Muscle of leg (tissue), 11 donors: ENCODE data around the gene ATP2B2. TPM values are rescaled to one million over a fixed set of nuclear protein-coding genes. Genes with fewer than 3 reads are reported as not detected.

Source experiments
- DNase-seq: peaks from one replicate; pipeline ENCODE4 v3.0.0; 2013
- H3K27ac ChIP-seq: one replicate; pipeline ENCODE4 v1.5.1; 2013; ENCODE audit warnings: mild to moderate bottlenecking, low read length, control low read depth
- H3K27me3 ChIP-seq: one replicate; pipeline ENCODE4 v1.6.1; 2013; ENCODE audit warnings: low read length; ENCODE audit not compliant: control insufficient read depth, insufficient read depth
- H3K36me3 ChIP-seq: one replicate; pipeline ENCODE4 v1.6.1; 2013; ENCODE audit warnings: low read length; ENCODE audit not compliant: control insufficient read depth, insufficient read depth
- H3K4me1 ChIP-seq: one replicate; pipeline ENCODE4 v1.6.1; 2013; ENCODE audit warnings: low read length; ENCODE audit not compliant: control insufficient read depth, insufficient read depth
- H3K4me3 ChIP-seq: one replicate; pipeline ENCODE4 v1.5.1; 2013; ENCODE audit warnings: low read length, control low read depth
- H3K9me3 ChIP-seq: replicated peaks from 2 replicates; pipeline ENCODE4 v1.6.1; 2013; ENCODE audit warnings: low read depth, low read length; ENCODE audit not compliant: control insufficient read depth
- WGBS: methylation state at CpG from one replicate; pipeline ENCODE4 v1.1.5; 2013; ENCODE audit warnings: missing lambda C conversion rate; ENCODE audit not compliant: insufficient coverage; 5-methylcytosine and 5-hydroxymethylcytosine counted together
- polyA plus RNA-seq, 8 donors: library from polyadenylated mRNA; unstranded; fragments of 120-200 nt; gene quantifications; one replicate each; pipeline versions ENCODE4 v1.2.1 to v1.2.3, GENCODE V29; 2013; ENCODE audit warnings: inconsistent platforms in 1 of 8, low replicate concordance in 1 of 8; ENCODE audit not compliant: insufficient read length in 8 of 8, insufficient read depth in 1 of 8
- total RNA-seq: library from RNA; stranded (reverse); fragments of 120-200 nt; gene quantifications from one replicate; pipeline ENCODE4 v1.2.4, GENCODE V29; 2013

Gene ATP2B2
- total and polyA plus RNA-seq, 9 donors = 0.39 to 6.9 (median 3.6) TPM

DNA sequence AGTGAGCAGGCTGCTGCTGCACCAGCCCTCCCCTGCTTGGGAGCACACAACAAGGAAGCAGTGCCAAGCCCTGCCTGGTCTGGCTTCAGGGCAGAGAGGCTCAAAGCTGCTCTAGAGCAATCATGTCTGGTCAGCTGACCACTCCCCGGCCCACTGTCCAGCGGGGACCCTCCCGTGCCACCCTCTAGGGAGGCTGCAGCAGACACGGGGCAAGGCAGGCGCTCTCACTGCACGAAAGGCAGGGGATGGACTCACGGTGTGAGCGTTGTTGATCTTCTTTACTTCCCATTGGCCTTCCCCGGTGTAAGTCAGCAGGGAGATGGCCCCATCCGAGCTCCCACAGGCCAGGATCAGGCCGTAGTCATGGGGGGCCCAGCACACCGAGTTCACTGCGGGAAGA lies 193.7 kb downstream of the ATP2B2 start:
- WGBS = 88% methylated on average over 8 of the region's 13 CpGs

GRCh38 chr3:10310578-10310977 lies 194.8 kb downstream of the ATP2B2 start:
- no peak overlapping the region for H3K4me3 ChIP-seq
- no peak for DNase-seq
- H3K27me3 ChIP-seq = no peaks in the 10 kb centered on the region
- H3K27ac ChIP-seq = no peak overlapping the region
- WGBS = no CpG with 5 or more reads among the region's 2 CpGs
- H3K36me3 ChIP-seq = peaks cover 74% of the 10 kb centered on the region
- H3K9me3 ChIP-seq = no peaks in the 10 kb centered on the region
- H3K4me1 ChIP-seq = no peaks in the 10 kb centered on the region

More for the DNA sequence above, 193.7 kb downstream of the ATP2B2 start:
- H3K36me3 ChIP-seq = peaks cover 73% of the 10 kb centered on the region
- no peaks in the 10 kb centered on the region for H3K9me3 ChIP-seq
- H3K4me1 ChIP-seq = no peaks in the 10 kb centered on the region
- no peak overlapping the region for H3K27ac ChIP-seq
- no peaks in the 10 kb centered on the region for H3K27me3 ChIP-seq
- no peak for DNase-seq
- no peak overlapping the region for H3K4me3 ChIP-seq

GRCh38 chr3:10309736-10310135 lies 195.7 kb downstream of the ATP2B2 start:
- 45% methylated on average over 3 of the region's 4 CpGs for WGBS
- no peak for DNase-seq
- no peaks in the 10 kb centered on the region for H3K27me3 ChIP-seq
- peaks cover 75% of the 10 kb centered on the region for H3K36me3 ChIP-seq
- no peaks in the 10 kb centered on the region for H3K4me1 ChIP-seq
- no peak overlapping the region for H3K27ac ChIP-seq
- no peaks in the 10 kb centered on the region for H3K9me3 ChIP-seq
- no peak overlapping the region for H3K4me3 ChIP-seq

DNA sequence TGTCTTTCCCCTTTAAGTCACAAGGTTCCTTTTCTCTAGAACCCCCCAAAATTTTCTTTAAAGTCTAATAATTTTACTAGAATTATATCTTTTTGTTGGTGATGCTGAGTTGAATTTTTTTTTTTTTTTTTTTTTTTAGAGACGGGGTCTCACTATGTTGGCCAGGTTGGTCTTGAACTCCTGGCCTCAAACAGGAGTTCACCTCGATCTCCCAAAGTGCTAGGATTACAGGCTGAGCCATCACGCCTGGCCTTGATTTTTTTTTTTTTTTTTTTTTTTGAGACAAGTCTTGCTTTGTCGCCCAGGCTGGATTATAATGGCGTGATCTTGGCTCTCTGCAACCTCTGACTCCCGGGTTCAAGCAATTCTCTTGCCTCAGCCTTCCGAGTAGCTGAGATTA lies 196.7 kb downstream of the ATP2B2 start:
- WGBS = 93% methylated on average over 6 of the region's 7 CpGs
- no peak overlapping the region for H3K4me3 ChIP-seq
- H3K27ac ChIP-seq = no peak overlapping the region
- no peak for DNase-seq
- peaks cover 76% of the 10 kb centered on the region for H3K36me3 ChIP-seq
- no peaks in the 10 kb centered on the region for H3K27me3 ChIP-seq
- H3K4me1 ChIP-seq = no peaks in the 10 kb centered on the region
- H3K9me3 ChIP-seq = no peaks in the 10 kb centered on the region

DNA sequence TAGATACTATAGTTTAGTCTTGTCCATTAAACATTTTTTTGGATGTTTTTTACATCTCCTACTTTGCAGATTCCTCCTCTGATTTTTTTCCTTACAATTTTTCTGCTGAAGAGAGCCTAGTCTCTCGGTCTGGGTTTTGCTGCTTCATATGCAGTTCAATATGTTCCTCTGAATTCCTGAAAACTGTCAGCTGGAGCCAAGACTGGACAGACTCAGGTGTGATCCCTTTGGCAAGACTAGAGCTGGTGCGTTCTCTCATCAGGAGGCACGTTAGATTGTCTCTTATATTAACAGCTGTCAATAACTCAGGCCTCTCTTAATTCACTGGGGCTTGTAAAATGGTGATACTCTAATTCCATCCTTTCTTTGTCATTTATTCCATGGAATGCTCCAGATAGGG lies 199.2 kb downstream of the ATP2B2 start:
- no peaks in the 10 kb centered on the region for H3K27me3 ChIP-seq
- H3K27ac ChIP-seq = no peak overlapping the region
- peaks cover 70% of the 10 kb centered on the region for H3K36me3 ChIP-seq
- DNase-seq = no peak
- no peaks in the 10 kb centered on the region for H3K9me3 ChIP-seq
- no peak overlapping the region for H3K4me3 ChIP-seq
- WGBS = 100% methylated on average over 1 of the region's 3 CpGs
- H3K4me1 ChIP-seq = no peaks in the 10 kb centered on the region

DNA sequence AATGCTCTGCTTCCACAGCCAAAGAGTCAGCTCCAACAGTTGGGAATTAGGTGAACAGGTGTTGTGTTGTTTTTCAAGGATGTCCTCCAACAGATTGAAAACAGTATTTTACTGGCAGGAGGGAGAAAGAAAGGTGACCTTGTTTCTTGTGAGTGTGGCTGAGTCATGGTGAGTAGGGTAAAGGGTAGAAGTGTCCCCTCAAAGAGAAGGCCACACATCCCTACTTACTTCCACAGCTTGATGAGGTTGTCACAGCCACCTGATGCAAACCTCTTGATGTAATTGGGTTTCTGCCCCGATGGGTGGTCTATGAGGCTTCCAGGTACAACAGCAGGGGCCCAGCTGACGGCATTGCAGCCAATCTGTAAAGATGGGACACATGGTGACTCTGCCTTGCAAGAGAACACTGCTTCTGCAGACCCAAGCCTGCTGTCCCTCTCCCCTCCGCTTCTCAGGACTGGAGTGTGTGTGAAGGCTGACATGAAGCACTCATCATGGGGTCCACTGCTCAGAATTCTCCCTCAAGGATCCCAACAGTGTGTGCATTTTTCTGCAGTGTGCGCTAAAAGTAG lies 200.0 kb downstream of the ATP2B2 start:
- Histone ChIP-seq H3K4me1 (no peaks in the 10 kb centered on the region), H3K27ac (no peak overlapping the region), H3K36me3 (peaks cover 72% of the 10 kb centered on the region), H3K4me3 (no peak overlapping the region), H3K27me3 (no peaks in the 10 kb centered on the region), H3K9me3 (no peaks in the 10 kb centered on the region)
- DNase-seq = no peak
- 89% methylated on average over 2 of the region's 4 CpGs for WGBS

DNA sequence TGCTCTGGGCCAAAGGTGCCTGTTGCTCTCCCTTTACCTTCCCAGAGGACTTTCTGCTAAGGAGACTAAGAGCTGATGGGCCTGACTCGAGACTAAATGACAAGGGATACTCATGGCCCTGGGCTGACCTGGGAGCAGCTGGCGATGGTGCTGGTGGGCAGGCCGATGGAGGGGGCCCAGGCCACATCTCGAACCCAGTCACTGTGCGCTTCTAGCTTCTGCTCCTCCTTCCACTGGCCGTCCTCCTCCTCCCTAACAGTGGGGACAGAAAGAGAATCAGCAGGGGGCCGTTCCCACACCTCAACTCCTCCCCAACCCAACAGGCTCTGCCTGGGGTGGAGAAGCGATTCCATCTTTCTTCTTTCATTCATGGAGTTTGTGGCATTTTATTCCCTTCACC lies 200.5 kb downstream of the ATP2B2 start:
- Histone ChIP-seq H3K36me3 (peaks cover 77% of the 10 kb centered on the region), H3K27ac (no peak overlapping the region), H3K9me3 (no peaks in the 10 kb centered on the region), H3K4me3 (no peak overlapping the region), H3K4me1 (no peaks in the 10 kb centered on the region), H3K27me3 (no peaks in the 10 kb centered on the region)
- no peak for DNase-seq
- WGBS = 94% methylated on average over 2 of the region's 8 CpGs

DNA sequence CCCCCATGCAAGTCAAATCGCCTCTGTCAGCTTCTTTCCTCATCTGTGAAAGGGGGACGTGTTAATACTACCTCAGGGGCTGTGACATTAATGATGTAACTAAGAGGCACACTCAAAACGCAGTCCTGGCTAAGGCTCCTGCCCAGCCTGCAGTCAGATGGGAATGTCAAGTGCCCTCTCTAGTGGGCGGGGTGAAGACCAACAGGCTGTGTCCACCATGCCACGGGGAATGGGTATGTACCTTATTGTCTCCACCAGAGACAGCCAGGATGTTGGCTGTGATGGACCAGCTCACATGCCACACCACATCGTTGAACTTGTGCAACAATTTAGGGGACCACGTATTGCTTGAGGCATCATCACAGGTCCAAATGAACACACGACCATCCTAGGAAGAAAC lies 201.6 kb downstream of the ATP2B2 start:
- peaks cover 71% of the 10 kb centered on the region for H3K36me3 ChIP-seq
- H3K27ac ChIP-seq = no peak overlapping the region
- H3K27me3 ChIP-seq = no peaks in the 10 kb centered on the region
- no peaks in the 10 kb centered on the region for H3K4me1 ChIP-seq
- WGBS = 90% methylated on average over 7 of the region's 8 CpGs
- no peaks in the 10 kb centered on the region for H3K9me3 ChIP-seq
- H3K4me3 ChIP-seq = no peak overlapping the region
- DNase-seq = no peak

DNA sequence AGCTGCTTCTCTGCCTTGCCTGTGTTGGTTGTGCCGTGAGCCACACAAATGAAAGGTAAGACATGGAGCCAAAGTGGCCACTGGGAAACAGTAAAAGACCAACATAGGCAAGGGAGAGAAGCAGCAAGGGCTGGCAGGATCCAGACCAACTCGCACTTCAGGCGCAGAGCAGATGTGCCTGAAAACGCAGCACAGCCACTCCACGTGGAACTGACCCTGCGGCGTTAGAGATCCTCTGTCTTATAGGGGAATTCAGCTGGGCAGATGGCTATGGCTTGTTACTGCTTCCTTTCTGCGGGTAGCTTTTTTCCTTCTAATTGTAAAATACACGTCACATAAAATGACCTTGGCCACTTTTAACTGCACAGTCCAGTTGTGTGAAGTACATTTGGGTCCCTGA lies 202.3 kb downstream of the ATP2B2 start:
- DNase-seq = no peak
- Histone ChIP-seq H3K9me3 (no peaks in the 10 kb centered on the region), H3K27me3 (no peaks in the 10 kb centered on the region), H3K4me1 (no peaks in the 10 kb centered on the region), H3K4me3 (no peak overlapping the region), H3K27ac (no peak overlapping the region), H3K36me3 (peaks cover 70% of the 10 kb centered on the region)
- 97% methylated on average over 5 of the region's 9 CpGs for whole genome bisulfite sequencing

DNA sequence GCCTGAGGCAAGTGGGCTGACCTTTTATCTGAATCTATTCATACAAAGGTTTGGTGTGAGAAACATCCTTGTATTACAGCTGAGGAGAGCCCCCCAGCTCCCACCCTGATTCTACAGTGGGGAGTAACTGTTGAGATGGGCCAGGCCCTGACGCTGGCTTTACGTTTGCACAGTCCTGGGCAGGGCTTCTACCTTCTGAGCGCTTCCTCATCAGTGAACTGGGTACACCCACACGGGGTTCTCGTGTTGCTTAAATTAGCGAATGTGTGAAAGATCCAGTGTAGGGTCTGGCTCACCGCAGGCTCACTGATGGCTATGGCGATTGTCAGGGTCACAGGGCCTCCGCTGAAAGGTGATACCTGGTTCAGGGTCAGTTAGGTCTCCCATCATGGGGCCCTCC lies 205.3 kb downstream of the ATP2B2 start:
- Histone ChIP-seq H3K4me1 (no peaks in the 10 kb centered on the region), H3K9me3 (no peaks in the 10 kb centered on the region), H3K4me3 (no peak overlapping the region), H3K27me3 (no peaks in the 10 kb centered on the region), H3K36me3 (peaks cover 48% of the 10 kb centered on the region), H3K27ac (no peak overlapping the region)
- DNase-seq = no peak
- 74% methylated on average over 9 of the region's 9 CpGs for WGBS

DNA sequence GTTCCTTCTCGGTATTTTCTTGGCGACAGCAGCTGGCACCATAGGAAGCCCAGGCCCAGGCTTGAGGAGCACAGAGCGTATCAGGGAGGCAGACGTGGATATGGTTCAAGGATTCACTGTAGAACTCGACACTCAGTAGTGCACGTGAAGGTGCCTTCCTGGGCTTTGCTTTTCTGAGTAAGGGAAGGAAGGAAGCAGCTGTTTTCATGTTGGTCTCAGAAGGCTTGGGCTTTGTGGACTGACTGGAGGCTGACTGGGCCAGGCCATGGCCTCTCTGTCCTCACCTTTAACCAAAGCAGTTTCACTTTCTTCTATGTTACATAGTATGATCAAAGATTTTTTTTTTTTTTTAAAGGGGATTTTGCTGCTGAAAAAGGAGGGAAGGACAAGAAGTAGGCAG lies 205.7 kb downstream of the ATP2B2 start:
- H3K27ac ChIP-seq = no peak overlapping the region
- peaks cover 44% of the 10 kb centered on the region for H3K36me3 ChIP-seq
- no peaks in the 10 kb centered on the region for H3K4me1 ChIP-seq
- 30% methylated on average over 5 of the region's 6 CpGs for WGBS
- H3K27me3 ChIP-seq = no peaks in the 10 kb centered on the region
- H3K4me3 ChIP-seq = no peak overlapping the region
- H3K9me3 ChIP-seq = no peaks in the 10 kb centered on the region
- DNase-seq = no peak
